Spleen (tissue), 11 donors: ENCODE measurements around the gene OSBPL1A. TPM values are rescaled to one million over a fixed set of nuclear protein-coding genes. Genes with fewer than 3 reads are reported as not detected.

ENCODE experiments used
- DNase-seq: peaks from one replicate; pipeline ENCODE4 v3.0.0-alpha.2; 2020
- H3K27ac ChIP-seq, 8 donors: fragments of 200-600 bp; sonication (generic) in 7 of 8; 1 replicate in 4 of 8; 2 replicates in 4 of 8; pipeline versions ENCODE4 v1.5.0 to v1.8.0; 2016 to 2021; ENCODE audit warnings: inconsistent platforms in 4 of 8, mild to moderate bottlenecking in 4 of 8, moderate library complexity in 1 of 8
- H3K27me3 ChIP-seq, 7 donors: fragments of 200-600 bp; sonication (generic) in 6 of 7; replicated peaks in 1 of 7; 1 replicate in 4 of 7; 2 replicates in 3 of 7; pipeline versions ENCODE4 v1.5.0 to v1.8.0; 2016 to 2021; ENCODE audit warnings: inconsistent platforms in 3 of 7, mild to moderate bottlenecking in 1 of 7
- H3K36me3 ChIP-seq, 6 donors: fragments of 200-600 bp; sonication (generic) in 5 of 6; 1 replicate in 4 of 6; 2 replicates in 2 of 6; pipeline versions ENCODE4 v1.5.0 to v1.8.0; 2016 to 2021; ENCODE audit warnings: inconsistent platforms in 2 of 6
- H3K4me1 ChIP-seq, 6 donors: fragments of 200-600 bp; sonication (generic) in 5 of 6; 1 replicate in 3 of 6; 2 replicates in 3 of 6; pipeline versions ENCODE4 v1.5.0 to v1.8.0; 2016 to 2021; ENCODE audit warnings: inconsistent platforms in 3 of 6
- H3K4me3 ChIP-seq, 8 donors: fragments of 200-600 bp; sonication (generic) in 7 of 8; 1 replicate in 4 of 8; 2 replicates in 4 of 8; pipeline versions ENCODE4 v1.5.0 to v1.8.0; 2016 to 2021; ENCODE audit warnings: inconsistent platforms in 4 of 8, mild to moderate bottlenecking in 4 of 8, moderate library complexity in 2 of 8
- H3K9me3 ChIP-seq, 8 donors: fragments of 200-600 bp; sonication (generic) in 7 of 8; 1 replicate in 4 of 8; 2 replicates in 4 of 8; pipeline versions ENCODE4 v1.5.0 to v1.8.0; 2016 to 2021; ENCODE audit warnings: inconsistent platforms in 4 of 8
- CTCF ChIP-seq, 11 experiments: fragments of 200-600 bp in 7 of 11; fragments of 450-650 bp in 4 of 11; sonication (generic) in 4 of 11; IDR thresholded peaks in 8 of 11; conservative IDR thresholded peaks in 3 of 11; 1 replicate in 7 of 11; 2 replicates in 4 of 11; pipeline versions ENCODE4 v1.4.0 to v1.8.0; 2016 to 2021; ENCODE audit warnings: antibody characterized with exemption in 11 of 11, inconsistent platforms in 4 of 11, mild to moderate bottlenecking in 1 of 11
- POLR2A ChIP-seq, 3 donors: fragments of 450-650 bp; IDR thresholded peaks; one replicate each; pipeline ENCODE4 v1.5.1; 2017; ENCODE audit warnings: antibody characterized with exemption in 3 of 3, mild to moderate bottlenecking in 1 of 3
- POLR2AphosphoS5 ChIP-seq, 3 donors: sonication (generic); formaldehyde crosslinking; IDR thresholded peaks; one replicate each; pipeline ENCODE4 v1.5.1; 2017; ENCODE audit warnings: antibody characterized with exemption in 3 of 3
- WGBS, 5 donors: extraction: QIAGEN DNeasy Blood & Tissue Kit in 3 of 5; methylation state at CpG; one replicate each; pipeline versions ENCODE4 v1.1.5 to v1.1.7; 2013 to 2018; 5-methylcytosine and 5-hydroxymethylcytosine counted together
- intact Hi-C: fragments of 100-400 bp; cut with DNase I; formaldehyde crosslinking; loops from one replicate; pipeline ENCODE4 v1.15.0; 2023; ENCODE audit warnings: low total_unique reads
- polyA plus RNA-seq, 3 donors: library from polyadenylated mRNA; stranded (reverse); fragments of 200-250 nt; gene quantifications; one replicate each; pipeline ENCODE4 v1.2.1, GENCODE V29; 2013
- total RNA-seq, 7 donors: library from RNA; depleted of rRNA in 3 of 7; stranded (reverse); fragments of >200 nt in 3 of 7; fragmentation: NEBNext Ultra II Directional in 4 of 7; extraction: Animal tissue kit (Norgen Biotek cat#: 25700) in 4 of 7; gene quantifications; one replicate each; pipeline versions ENCODE4 v1.1.0 to v1.2.1, GENCODE V29; 2016 to 2021
- donor health status: healthy with polysubstance abuse.
- donor health status: DM: no; HTN: no; CAD: no; lungs with moderate emphysema.
- donor health status: DM: no; HTN: no; CAD: no.
- donor health status: Bipolar disorder and iron deficiency.
- donor health status: healthy.
- donor health status: DM: no; HTN: no; CAD: no.
- donor health status: DM: yes; HTN: yes; CAD: no.

Gene OSBPL1A
- total and polyA plus RNA-seq, 10 donors, result 3.8 to 29.6 (median 22.1) TPM

- 81 to 93% (median 90%) methylated on average over 4 of the region's 4 CpGs for WGBS, 5 donors
- TF ChIP-seq CTCF (IDR thresholded peaks at IDR 0.05 in 8 of 11, conservative IDR thresholded peaks at IDR 0.05 in 3 of 11), result no peak
- TF ChIP-seq POLR2A (IDR thresholded peaks at IDR 0.05), result no peak
- no peak for TF ChIP-seq POLR2AphosphoS5 (IDR thresholded peaks at IDR 0.05)
- Histone ChIP-seq H3K9me3 (no peaks in the 10 kb centered on the region), H3K27me3 (no peaks in the 10 kb centered on the region), H3K4me3 (no peak overlapping the region), H3K36me3 (no peaks in the 10 kb centered on the region), H3K27ac (no peak overlapping the region), H3K4me1 (no peaks in the 10 kb centered on the region)
- no peak for DNase-seq
- intact Hi-C loops, result no loop called here
Observed at GRCh38 chr18:24196764-24197163, 200.9 kb downstream of the OSBPL1A start.

- Histone ChIP-seq H3K27ac (no peak overlapping the region), H3K27me3 (no peaks in the 10 kb centered on the region), H3K9me3 (no peaks in the 10 kb centered on the region), H3K36me3 (no peaks in the 10 kb centered on the region), H3K4me3 (no peak overlapping the region), H3K4me1 (no peaks in the 10 kb centered on the region)
- DNase-seq, result no peak
- intact Hi-C loops, result no loop called here
- no peak for TF ChIP-seq POLR2A (IDR thresholded peaks at IDR 0.05)
- TF ChIP-seq POLR2AphosphoS5 (IDR thresholded peaks at IDR 0.05), result no peak
- no peak for TF ChIP-seq CTCF (IDR thresholded peaks at IDR 0.05 in 8 of 11, conservative IDR thresholded peaks at IDR 0.05 in 3 of 11)
- 81 to 91% (median 90%) methylated on average over 9 of the region's 9 CpGs for WGBS, 5 donors
Observed at GRCh38 chr18:24195296-24196053, 202.1 kb downstream of the OSBPL1A start.

- whole genome bisulfite sequencing, 5 donors, result 80 to 92% (median 86%) methylated on average over 2 of the region's 2 CpGs
- intact Hi-C loops, result no loop called here
- Histone ChIP-seq H3K27me3 (no peaks in the 10 kb centered on the region), H3K9me3 (no peaks in the 10 kb centered on the region), H3K36me3 (peaks cover 0 to 1% (median 0%) of the 10 kb centered on the region in 6 donors), H3K4me3 (no peak overlapping the region), H3K27ac (no peak overlapping the region), H3K4me1 (peaks cover 0 to 20% (median 10%) of the 10 kb centered on the region in 6 donors)
- no peak for TF ChIP-seq POLR2A (IDR thresholded peaks at IDR 0.05)
- TF ChIP-seq CTCF (IDR thresholded peaks at IDR 0.05 in 8 of 11, conservative IDR thresholded peaks at IDR 0.05 in 3 of 11), result no peak
- no peak for TF ChIP-seq POLR2AphosphoS5 (IDR thresholded peaks at IDR 0.05)
- DNase-seq, result no peak
Observed at GRCh38 chr18:24190590-24190989, 207.0 kb downstream of the OSBPL1A start.

GRCh38 chr18:24189664-24190346 lies 207.8 kb downstream of the OSBPL1A start:
- 91 to 96% (median 93%) methylated on average over 15 of the region's 15 CpGs for WGBS, 5 donors
- Histone ChIP-seq H3K4me1 (peaks cover 0 to 20% (median 10%) of the 10 kb centered on the region in 6 donors), H3K36me3 (peaks cover 0 to 6% (median 0%) of the 10 kb centered on the region in 6 donors), H3K4me3 (no peak overlapping the region), H3K27ac (no peak overlapping the region), H3K9me3 (no peaks in the 10 kb centered on the region), H3K27me3 (no peaks in the 10 kb centered on the region)
- TF ChIP-seq POLR2A (IDR thresholded peaks at IDR 0.05) (no peak), CTCF (IDR thresholded peaks at IDR 0.05 in 8 of 11, conservative IDR thresholded peaks at IDR 0.05 in 3 of 11) (no peak), POLR2AphosphoS5 (IDR thresholded peaks at IDR 0.05) (no peak)
- no peak for DNase-seq
- intact Hi-C loops, result no loop called here
